SK-N-SH (cell line): ENCODE measurements around the gene ATP12A.

ENCODE experiments used
- CHD2 ChIP-seq: fragments of 150-350 bp; IDR thresholded peaks from 2 replicates; pipeline ENCODE4 v1.6.1; 2018; ENCODE audit warnings: low read length; ENCODE audit not compliant: partially characterized antibody
- CTCF ChIP-seq: fragments of 200-600 bp; sonication (generic); IDR thresholded peaks from 2 replicates; pipeline ENCODE4 v1.6.1; 2017; ENCODE audit warnings: antibody characterized with exemption, mild to moderate bottlenecking, moderate library complexity
- EZH2phosphoT487 ChIP-seq: fragments of 200-600 bp; sonication (generic); IDR thresholded peaks from 2 replicates; pipeline ENCODE4 v1.6.1; 2017; ENCODE audit warnings: low read depth, mixed run types, mild to moderate bottlenecking, antibody characterized with exemption, moderate library complexity, borderline replicate concordance
- JUND ChIP-seq: IDR thresholded peaks from 2 replicates; pipeline ENCODE4 v1.4.0; 2012

- TF ChIP-seq CTCF (no peak), JUND (no peak), EZH2phosphoT487 (no peak), CHD2 (no peak)
Observed at GRCh38 chr13:24663089-24663395, 17.2 kb upstream of the ATP12A start.
